T-helper 17 cell (primary cell): Measurements from ENCODE around the gene TNIP2. TPM values are rescaled to one million over a fixed set of nuclear protein-coding genes. Genes with fewer than 3 reads are reported as not detected.
"Not testable (repeated sequence)": the region's sequence is repeated elsewhere in the genome, so short reads cannot be mapped to it uniquely, and the experiment has no call there.

ENCODE experiments used
- ATAC-seq: fragments of 150-1000 bp; cut with Tn5 transposase; 2 replicates; pipeline ENCODE4 v1.10.0; 2021; ENCODE audit warnings: mild to moderate bottlenecking, moderate library complexity
- DNase-seq, 3 donors: peaks; one replicate each; pipeline versions ENCODE4 v3.0.0 to v3.0.0-alpha.2; 2020 to 2021
- H3K9me3 ChIP-seq: one replicate; pipeline ENCODE4 v1.7.0; 2013; ENCODE audit warnings: low read length, mild to moderate bottlenecking; ENCODE audit not compliant: control insufficient read depth, poor library complexity, severe bottlenecking
- H3K27ac Mint-ChIP-seq: one replicate; pipeline ENCODE4 v1.8.0; 2022; ENCODE audit warnings: mild to moderate bottlenecking, moderate library complexity, mixed read lengths
- H3K27me3 Mint-ChIP-seq: one replicate; pipeline ENCODE4 v1.8.0; 2022; ENCODE audit warnings: mixed read lengths
- H3K36me3 Mint-ChIP-seq: one replicate; pipeline ENCODE4 v1.8.0; 2022; ENCODE audit warnings: low read depth, mixed read lengths
- H3K4me1 Mint-ChIP-seq: one replicate; pipeline ENCODE4 v1.8.0; 2022; ENCODE audit warnings: mild to moderate bottlenecking, mixed read lengths
- H3K4me3 Mint-ChIP-seq: one replicate; pipeline ENCODE4 v1.8.0; 2022; ENCODE audit warnings: mild to moderate bottlenecking, moderate library complexity, mixed read lengths
- total RNA-seq, 4 donors: library from RNA in 2 of 4; stranded (reverse) in 2 of 4; gene quantifications; one replicate each; pipeline ENCODE4 v1.2.3 and lab custom pipeline; 2022 to 2026

The TNIP2 gene
- total RNA-seq, 2 donors from 2014 or later = 66.0 to 72.5 TPM

DNA sequence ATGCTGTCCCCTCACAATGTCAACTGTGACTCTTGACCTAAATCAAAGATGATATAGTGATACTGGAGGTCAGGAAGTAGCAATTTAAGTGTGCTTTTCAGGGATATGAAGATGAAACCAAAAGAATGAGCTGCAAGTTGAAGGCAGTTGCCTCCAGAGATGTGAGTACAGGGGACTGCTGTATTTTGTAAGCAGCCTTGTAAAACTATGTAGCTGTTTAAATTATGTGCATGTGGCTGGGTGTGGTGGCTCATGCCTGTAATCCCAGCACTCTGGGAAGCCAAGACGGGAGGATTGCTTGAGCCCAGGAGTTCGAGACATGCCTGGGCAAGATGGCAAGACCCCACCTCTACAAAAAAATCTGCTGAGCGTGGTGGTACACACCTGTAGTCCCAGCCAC is 15.1 kb upstream of the TNIP2 start:
- ATAC-seq (no peak), DNase-seq (no peak)
- no peaks in the 10 kb centered on the region for H3K9me3 ChIP-seq
- Mint-ChIP-seq H3K4me1 (peaks cover 12% of the 10 kb centered on the region), H3K27ac (peak overlapping the region; percentile 83), H3K27me3 (no peaks in the 10 kb centered on the region), H3K4me3 (no peak overlapping the region), H3K36me3 (no peaks in the 10 kb centered on the region)

DNA sequence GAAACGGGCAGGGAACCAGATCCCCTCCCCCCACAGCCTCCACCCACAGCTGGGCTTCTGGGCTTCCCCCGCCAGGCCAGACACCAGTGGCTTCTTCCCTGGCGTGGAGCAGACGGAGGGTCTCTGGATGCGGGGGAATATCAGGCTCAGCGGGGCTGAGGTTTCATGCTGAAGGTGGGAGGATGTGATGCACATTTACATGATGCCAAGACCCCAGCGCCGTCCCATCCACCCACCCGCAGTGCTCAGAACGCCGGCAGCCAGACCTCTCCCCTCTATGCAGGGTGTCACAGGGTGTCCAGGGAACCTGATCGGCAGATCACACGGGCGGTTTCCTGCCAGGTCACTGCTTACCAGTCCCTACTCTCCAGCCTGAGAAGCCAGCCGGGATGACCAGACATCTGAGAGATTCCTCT is 12.8 kb upstream of the TNIP2 start:
- Mint-ChIP-seq H3K27ac (no peak overlapping the region), H3K4me3 (no peak overlapping the region), H3K4me1 (peaks cover 12% of the 10 kb centered on the region), H3K27me3 (no peaks in the 10 kb centered on the region), H3K36me3 (no peaks in the 10 kb centered on the region)
- DNase-seq (no peak), ATAC-seq (no peak)
- H3K9me3 ChIP-seq = no peaks in the 10 kb centered on the region

DNA sequence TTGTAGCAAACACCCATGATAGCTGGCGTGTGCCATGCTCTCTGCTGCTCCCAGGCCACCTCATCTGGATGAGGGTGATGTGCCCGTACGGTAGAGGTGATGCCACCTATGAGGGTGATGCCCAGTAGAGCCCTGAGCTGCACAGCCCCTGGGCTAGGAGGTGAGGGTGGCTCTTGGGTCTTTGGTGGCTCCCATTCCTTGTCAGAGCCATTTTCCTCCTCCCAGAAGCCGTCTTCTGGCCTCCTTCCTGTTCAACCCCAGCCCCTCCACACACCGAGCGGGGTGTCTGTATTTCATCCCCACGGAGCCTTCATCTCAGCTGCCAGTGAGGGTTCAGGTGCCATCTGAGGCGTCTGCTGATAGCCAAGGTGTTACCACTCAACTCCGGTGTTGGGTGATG is 12.0 kb upstream of the TNIP2 start:
- Mint-ChIP-seq H3K4me3 (no peak overlapping the region), H3K27ac (no peak overlapping the region), H3K4me1 (peaks cover 12% of the 10 kb centered on the region), H3K36me3 (no peaks in the 10 kb centered on the region), H3K27me3 (no peaks in the 10 kb centered on the region)
- DNase-seq (no peak), ATAC-seq (no peak)
- no peaks in the 10 kb centered on the region for H3K9me3 ChIP-seq

DNA sequence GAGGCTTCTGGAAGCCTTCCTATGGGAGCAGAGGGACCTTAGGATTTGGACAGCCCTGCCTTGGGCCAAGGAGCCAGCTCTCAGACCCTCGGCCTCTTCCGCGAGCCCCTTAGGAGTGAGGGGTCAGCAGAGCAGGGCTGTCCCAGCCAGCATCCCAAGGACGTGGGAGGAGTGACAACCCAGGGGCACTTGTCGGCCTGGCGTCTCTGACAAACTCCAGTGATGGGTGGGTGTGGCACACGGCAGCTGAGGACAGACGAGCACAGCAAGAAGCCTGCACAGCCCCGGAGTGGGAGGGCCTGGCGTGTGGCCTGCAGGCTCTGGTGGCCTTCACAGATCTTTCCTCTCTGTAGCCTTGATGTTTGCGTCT is 11.6 kb upstream of the TNIP2 start:
- ATAC-seq (no peak), DNase-seq (no peak)
- no peak overlapping the region for H3K27ac Mint-ChIP-seq
- H3K4me1 Mint-ChIP-seq = peaks cover 12% of the 10 kb centered on the region
- H3K9me3 ChIP-seq = no peaks in the 10 kb centered on the region
- H3K27me3 Mint-ChIP-seq = no peaks in the 10 kb centered on the region
- H3K4me3 Mint-ChIP-seq = no peak overlapping the region
- no peaks in the 10 kb centered on the region for H3K36me3 Mint-ChIP-seq

DNA sequence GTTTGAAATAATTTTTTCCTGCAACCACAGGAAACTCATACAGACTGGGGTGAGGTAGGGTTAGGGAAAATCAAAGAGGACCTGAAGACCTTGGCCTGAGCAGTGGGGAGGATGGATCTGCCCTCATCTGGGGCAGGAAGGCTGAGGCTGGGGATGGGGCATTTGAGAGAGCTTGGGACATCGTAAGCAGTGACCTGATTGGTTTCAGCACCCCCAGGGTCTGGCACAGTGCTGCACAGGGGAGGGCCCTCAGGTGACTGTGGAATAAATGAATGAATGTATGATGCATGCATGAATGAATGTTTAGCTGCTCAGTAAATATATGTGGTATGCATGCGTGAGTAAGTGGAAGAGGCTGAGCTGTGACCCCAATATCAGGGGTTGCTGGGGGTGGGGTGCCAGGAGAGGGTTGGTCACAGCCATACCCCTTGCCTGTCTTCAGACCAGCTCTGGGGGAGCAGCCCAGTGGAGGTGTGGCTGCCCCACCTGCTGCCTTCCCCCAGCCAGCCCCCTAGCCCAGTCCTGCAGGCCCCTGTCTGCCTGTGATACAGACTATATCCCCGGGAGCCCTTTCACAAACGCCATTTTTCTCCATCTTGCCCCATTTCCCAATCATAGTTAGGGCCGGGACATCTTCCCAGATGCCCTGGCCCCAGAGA is 11.0 kb upstream of the TNIP2 start:
- no peaks in the 10 kb centered on the region for H3K36me3 Mint-ChIP-seq
- DNase-seq = no peak
- H3K27me3 Mint-ChIP-seq = no peaks in the 10 kb centered on the region
- H3K9me3 ChIP-seq = no peaks in the 10 kb centered on the region
- H3K27ac Mint-ChIP-seq = no peak overlapping the region
- ATAC-seq = no peak
- peaks cover 12% of the 10 kb centered on the region for H3K4me1 Mint-ChIP-seq
- H3K4me3 Mint-ChIP-seq = no peak overlapping the region

DNA sequence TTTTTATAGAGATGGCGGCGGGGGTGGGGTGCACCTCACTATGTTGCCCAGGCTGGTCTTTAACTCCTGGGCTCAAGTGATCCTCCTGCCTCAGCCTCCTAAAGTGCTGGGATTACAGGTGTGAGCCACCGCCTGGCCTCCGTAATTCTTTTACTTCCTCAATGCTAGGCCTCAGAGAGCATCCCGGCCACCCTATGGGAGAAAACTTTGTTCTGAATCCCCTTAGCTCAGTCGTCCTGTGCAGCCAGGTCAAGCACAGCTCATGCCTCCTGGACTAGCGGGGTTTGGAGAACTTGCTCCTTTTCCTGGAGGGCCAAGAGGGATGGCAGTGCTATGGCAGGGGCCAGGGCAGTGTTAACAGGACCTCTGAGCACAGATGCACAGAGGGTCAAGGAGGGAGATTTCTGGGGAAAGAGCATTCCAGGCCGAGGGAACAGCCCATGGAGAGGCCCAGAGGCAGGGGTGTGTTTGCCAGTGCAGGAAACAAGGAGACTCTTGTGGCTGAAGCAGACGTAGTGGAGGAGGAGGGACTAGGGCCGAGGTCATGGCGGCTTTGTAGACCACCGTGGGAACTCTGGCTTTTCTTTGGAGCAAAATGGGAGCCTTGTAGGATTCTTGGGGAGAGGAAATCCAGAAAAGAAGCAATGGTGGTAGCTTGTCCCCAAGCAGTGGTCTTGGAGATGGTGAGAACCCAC is 9.8 kb upstream of the TNIP2 start:
- no peak overlapping the region for H3K27ac Mint-ChIP-seq
- H3K27me3 Mint-ChIP-seq = no peaks in the 10 kb centered on the region
- H3K4me3 Mint-ChIP-seq = no peak overlapping the region
- DNase-seq (no peak), ATAC-seq (no peak)
- H3K4me1 Mint-ChIP-seq = peaks cover 6% of the 10 kb centered on the region
- no peaks in the 10 kb centered on the region for H3K36me3 Mint-ChIP-seq
- no peaks in the 10 kb centered on the region for H3K9me3 ChIP-seq

DNA sequence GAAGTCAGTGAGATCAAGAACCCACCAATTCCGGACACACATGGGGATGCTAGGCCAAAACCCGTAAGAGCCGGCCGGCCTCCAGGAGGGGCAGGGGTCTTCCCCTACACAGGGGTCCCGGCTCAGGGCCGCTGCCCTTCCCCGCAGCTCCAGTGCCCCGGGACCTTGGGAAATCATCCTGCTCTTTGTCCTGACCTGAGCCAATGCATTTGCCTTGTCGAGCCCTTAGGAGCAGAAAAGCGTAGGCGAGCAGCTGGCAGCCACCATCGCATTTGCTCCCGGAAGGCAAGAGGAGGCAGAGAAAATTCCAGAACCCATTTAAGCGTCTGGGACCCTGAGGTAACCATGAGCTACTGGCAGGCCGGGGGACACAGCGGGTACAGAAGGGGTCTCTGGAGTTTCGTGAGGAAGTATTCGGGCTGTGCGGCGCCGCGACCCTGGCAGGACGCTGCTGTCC is 7.4 kb upstream of the TNIP2 start:
- DNase-seq = no peak
- Mint-ChIP-seq H3K4me1 (peaks cover 5% of the 10 kb centered on the region), H3K27ac (no peak overlapping the region), H3K27me3 (no peaks in the 10 kb centered on the region), H3K4me3 (peak overlapping the region; percentile 73), H3K36me3 (no peaks in the 10 kb centered on the region)
- no peak for ATAC-seq
- no peaks in the 10 kb centered on the region for H3K9me3 ChIP-seq

DNA sequence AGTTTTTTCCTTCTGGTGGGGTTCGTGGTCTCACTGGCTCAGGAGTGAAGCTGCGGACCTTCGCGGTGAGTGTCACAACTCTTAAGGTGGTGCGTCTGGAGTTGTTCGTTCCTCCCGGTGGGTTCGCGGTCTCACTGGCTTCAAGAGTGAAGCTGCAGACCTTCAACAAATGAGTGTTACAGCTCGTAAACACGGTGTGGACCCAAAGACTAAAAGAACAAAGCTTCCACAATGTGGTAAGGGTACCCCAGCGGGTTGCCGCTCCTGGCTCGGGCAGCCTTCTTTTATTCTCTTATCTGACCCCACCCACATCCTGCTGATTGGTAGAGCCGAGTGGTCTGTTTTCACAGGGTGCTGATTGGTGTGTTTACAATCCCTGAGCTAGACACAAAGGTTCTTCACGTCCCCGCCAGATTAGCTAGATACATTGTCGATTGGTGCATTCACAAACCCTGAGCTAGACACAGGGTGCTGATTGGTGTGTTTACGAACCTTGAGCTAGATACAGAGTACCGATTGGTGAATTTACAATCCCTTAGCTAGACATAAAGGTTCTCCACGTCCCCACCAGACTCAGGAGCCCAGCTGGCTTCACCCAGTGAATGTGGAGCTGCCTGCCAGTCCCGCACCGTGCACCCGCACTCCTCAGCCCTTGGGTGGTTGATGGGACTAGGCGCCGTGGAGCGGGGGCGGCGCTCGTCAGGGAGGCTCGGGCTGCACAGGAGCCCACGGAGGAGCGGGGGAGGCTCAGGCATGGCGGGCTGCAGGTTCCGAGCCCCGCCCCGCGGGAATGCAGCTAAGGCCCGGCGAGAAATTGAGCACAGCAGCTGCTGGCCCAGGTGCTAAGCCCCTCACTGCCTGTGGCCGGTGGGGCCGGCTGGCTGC is 6.6 kb upstream of the TNIP2 start:
- H3K4me3 Mint-ChIP-seq, H3K27ac Mint-ChIP-seq, ATAC-seq, DNase-seq, H3K9me3 ChIP-seq, H3K27me3 Mint-ChIP-seq, H3K36me3 Mint-ChIP-seq, H3K4me1 Mint-ChIP-seq: not testable (repeated sequence)

DNA sequence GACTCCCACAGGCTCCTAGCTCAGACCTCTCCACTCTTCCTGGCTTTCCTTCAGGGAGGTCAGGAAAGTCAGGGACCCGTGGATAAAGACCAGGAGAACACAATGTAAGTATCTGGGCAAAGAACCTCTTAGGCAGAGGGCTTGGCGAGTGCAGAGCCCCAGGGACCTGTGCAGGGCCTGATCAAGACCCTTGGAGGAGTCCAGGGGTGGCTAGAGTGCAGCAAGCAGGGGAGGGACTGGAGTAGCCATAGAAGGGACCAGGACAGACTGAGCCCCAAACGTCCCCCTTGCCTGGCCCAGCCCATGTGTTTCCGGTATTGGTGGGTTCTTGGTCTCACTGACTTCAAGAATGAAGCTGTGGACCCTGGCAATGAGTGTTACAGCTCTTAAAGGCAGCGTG is 5.9 kb upstream of the TNIP2 start:
- H3K36me3 Mint-ChIP-seq = no peaks in the 10 kb centered on the region
- H3K4me3 Mint-ChIP-seq = no peak overlapping the region
- ATAC-seq (no peak), DNase-seq (no peak)
- no peaks in the 10 kb centered on the region for H3K27me3 Mint-ChIP-seq
- no peak overlapping the region for H3K27ac Mint-ChIP-seq
- H3K9me3 ChIP-seq = no peaks in the 10 kb centered on the region
- peaks cover 6% of the 10 kb centered on the region for H3K4me1 Mint-ChIP-seq

DNA sequence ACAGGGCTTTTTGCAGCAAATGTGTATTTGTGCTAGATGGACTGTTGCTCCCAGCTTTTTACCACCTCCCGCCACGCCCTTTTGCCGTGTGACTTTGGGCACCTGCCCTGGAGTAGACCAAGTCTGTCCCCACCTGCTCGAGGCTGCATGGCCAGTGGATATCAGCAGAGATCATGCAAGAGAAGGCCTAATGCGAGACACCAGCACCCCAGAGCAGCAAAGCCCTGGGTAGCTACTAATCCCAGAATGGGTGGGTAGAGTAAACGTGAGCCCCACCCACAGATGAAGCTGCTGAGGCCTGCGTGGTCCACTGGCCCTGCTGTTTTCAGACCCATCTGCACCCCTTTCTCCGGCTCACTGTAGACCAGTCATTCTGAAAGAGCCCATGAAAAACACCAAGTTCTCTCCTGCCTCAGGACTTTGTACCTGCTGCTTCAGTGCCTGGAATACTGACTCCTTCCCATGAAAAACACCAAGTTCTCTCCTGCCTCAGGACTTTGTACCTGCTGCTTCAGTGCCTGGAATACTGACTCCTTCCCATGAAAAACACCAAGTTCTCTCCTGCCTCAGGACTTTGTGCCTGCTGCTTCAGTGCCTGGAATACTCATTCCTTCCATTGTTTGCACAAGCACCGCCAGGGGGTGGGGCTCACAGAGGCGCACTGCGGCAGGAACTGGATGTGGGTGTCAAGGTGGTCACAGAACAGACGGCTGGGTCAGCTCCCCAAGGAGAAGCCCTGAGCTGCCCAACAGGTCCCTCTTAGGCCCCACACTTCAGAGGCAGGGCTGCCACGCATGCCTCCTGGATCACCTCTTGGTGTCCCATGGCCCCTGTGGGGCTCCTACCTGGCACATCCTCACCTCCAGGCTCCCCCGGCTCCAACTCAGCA is 5.1 kb upstream of the TNIP2 start:
- Mint-ChIP-seq H3K36me3 (no peaks in the 10 kb centered on the region), H3K27me3 (no peaks in the 10 kb centered on the region), H3K4me1 (peaks cover 4% of the 10 kb centered on the region), H3K4me3 (no peak overlapping the region), H3K27ac (no peak overlapping the region)
- no peak for ATAC-seq
- DNase-seq = no peak
- no peaks in the 10 kb centered on the region for H3K9me3 ChIP-seq

DNA sequence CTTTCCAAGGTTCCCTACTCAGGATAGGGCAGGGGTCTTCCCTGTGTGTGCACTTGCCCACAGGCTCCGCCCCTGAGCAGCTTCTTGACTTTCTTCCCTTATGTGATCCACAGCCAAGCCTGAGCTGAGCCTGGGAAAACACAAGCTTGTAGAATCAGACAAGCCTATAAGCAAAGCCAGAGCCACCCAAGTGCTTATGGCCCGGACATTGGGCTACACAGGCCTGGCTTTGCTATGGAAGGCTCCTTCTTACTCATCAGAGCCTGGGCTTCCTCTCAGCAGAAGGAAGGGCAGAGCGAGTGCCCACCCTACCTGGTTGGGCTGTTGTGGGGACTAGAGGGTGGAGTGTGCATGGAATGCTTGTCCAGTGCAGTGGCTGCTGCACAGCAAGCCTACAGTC is 1.3 kb upstream of the TNIP2 start:
- peak overlapping the region; percentile 54 for H3K27ac Mint-ChIP-seq
- H3K27me3 Mint-ChIP-seq = no peaks in the 10 kb centered on the region
- no peak for DNase-seq

DNA sequence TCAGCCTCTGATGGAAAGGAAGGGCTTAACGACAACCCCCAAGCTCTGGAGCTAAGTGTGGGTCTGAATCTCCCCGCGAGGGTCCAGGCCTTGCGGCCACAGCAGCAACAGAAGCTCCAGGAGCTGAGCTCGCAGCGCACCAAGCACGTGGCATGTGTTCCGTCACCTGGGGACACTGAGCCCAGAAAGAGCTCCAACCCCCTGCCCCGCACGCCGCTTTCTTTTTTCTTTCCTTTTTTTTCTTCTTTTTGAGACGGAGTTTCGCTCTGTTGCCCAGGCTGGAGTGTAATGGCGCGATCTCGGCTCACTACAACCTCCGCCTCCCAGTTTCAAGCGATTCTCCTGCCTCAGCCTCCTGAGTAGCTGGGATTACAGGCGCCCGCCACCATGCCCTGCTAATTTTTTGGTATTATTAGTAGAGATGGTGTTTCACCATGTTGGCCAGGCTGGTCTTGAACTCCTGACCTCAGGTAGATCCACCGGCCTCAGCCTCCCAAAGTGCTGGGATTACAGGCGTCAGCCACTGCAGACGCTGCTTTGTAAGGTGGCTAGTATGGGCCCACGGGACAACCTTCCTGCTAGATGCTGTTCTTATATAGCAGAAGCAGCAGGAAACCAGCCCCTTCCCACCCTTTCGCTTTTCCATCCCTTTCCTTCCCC is 685 bp upstream of the TNIP2 start:
- no peak for DNase-seq

More for the DNA sequence above, 1.3 kb upstream of the TNIP2 start:
- H3K4me3 Mint-ChIP-seq = peak overlapping the region; percentile 81
- peaks cover 17% of the 10 kb centered on the region for H3K4me1 Mint-ChIP-seq
- H3K36me3 Mint-ChIP-seq = peaks cover 3% of the 10 kb centered on the region
- ATAC-seq = no peak
- no peaks in the 10 kb centered on the region for H3K9me3 ChIP-seq

More for the DNA sequence above, 685 bp upstream of the TNIP2 start:
- peak overlapping the region; percentile 54 for H3K27ac Mint-ChIP-seq
- H3K36me3 Mint-ChIP-seq = peaks cover 3% of the 10 kb centered on the region
- H3K4me1 Mint-ChIP-seq = peaks cover 21% of the 10 kb centered on the region
- no peaks in the 10 kb centered on the region for H3K27me3 Mint-ChIP-seq
- H3K9me3 ChIP-seq = no peaks in the 10 kb centered on the region
- peak overlapping the region; percentile 81 for H3K4me3 Mint-ChIP-seq
- ATAC-seq = no peak
